NOMO-1 (cell line): Measurements from ENCODE around the gene OR13J1.

ENCODE experiments used
- DNase-seq, 2 experiments: peaks; one replicate each; lab custom pipeline; 2025; ENCODE audit not compliant: unreplicated experiment in 2 of 2; lab: John Stamatoyannopoulos, UW

Gene OR13J1

GRCh38 chr9:35861161-35861897 is 8.9 kb downstream of the OR13J1 start:
- DNase-seq: no peak

GRCh38 chr9:35859990-35860339 is 10.2 kb downstream of the OR13J1 start:
- DNase-seq: no peak

- peak in 1 of 2 experiments; percentile 13 for DNase-seq
Observed at GRCh38 chr9:35859310-35859989, 10.8 kb downstream of the OR13J1 start.

- DNase-seq: no peak
Observed at GRCh38 chr9:35858458-35858857, 11.7 kb downstream of the OR13J1 start.

- no peak for DNase-seq
Observed at GRCh38 chr9:35856882-35857281, 13.3 kb downstream of the OR13J1 start.

GRCh38 chr9:35856206-35856605 is 14.0 kb downstream of the OR13J1 start:
- no peak for DNase-seq

- no peak for DNase-seq
Observed at GRCh38 chr9:35854091-35854762, 16.0 kb downstream of the OR13J1 start.

GRCh38 chr9:35852876-35853865 is 17.0 kb downstream of the OR13J1 start:
- no peak for DNase-seq

- DNase-seq: no peak
Observed at GRCh38 chr9:35852267-35852815, 17.9 kb downstream of the OR13J1 start.

- DNase-seq: no peak
Observed at GRCh38 chr9:35847792-35848572, 22.2 kb downstream of the OR13J1 start.

- no peak for DNase-seq
Observed at GRCh38 chr9:35845824-35846771, 24.1 kb downstream of the OR13J1 start.

- DNase-seq: peak; percentile 91 to 100
Observed at GRCh38 chr9:35844628-35845270, 25.5 kb downstream of the OR13J1 start.

- no peak for DNase-seq
Observed at GRCh38 chr9:35842795-35843194, 27.4 kb downstream of the OR13J1 start.

- no peak for DNase-seq
Observed at GRCh38 chr9:35842020-35842745, 28.0 kb downstream of the OR13J1 start.

GRCh38 chr9:35841645-35841900 is 28.6 kb downstream of the OR13J1 start:
- no peak for DNase-seq

- DNase-seq: no peak
Observed at GRCh38 chr9:35840881-35841644, 29.1 kb downstream of the OR13J1 start.

- DNase-seq: no peak
Observed at GRCh38 chr9:35839926-35840325, 30.3 kb downstream of the OR13J1 start.
